ENCODE measurements around the gene IQSEC1.

Gene IQSEC1

DNA sequence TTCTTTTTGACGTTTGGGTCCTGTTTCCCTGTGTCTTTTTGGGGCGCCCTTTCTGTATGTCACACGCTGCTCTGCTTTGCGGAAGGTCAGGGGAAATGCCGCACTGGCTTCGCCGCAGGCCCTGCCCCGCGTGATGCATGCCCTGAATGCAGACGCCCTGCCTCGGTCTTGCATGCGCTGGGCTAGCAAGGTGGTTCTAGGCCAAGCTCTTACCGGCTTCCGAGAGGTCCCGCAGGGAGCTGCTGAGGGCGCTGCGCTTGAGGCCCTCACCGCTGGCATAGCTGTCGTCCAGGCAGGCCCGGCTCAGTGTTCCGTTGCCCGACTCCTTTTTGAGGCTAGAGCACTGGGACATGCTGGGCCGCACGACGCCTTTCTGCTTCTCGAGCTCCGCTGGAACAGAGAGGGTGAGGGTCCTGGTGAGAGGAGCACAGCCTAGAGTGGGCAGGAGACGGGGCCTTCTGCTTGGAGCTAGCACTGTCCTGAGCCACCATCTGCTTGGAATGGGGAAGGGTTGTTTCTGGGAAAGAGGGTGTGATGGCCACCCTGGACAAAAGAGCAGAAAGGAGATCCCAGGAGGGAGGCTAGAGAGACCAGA is 165.0 kb downstream of the IQSEC1 start:
- H3K4me3 ChIP-seq (ENCODE audit: low read depth, low read length) = no peak overlapping the region
- TF ChIP-seq CTCF (IDR thresholded peaks at IDR 0.05; ENCODE audit: insufficient read depth, low read depth, low read length, missing control alignments) = no peak
- no peak for DNase-seq (ENCODE audit: low read depth)

GRCh38 chr3:12907729-12908128 is 165.5 kb downstream of the IQSEC1 start:
- DNase-seq (ENCODE audit: low read depth) = no peak
- H3K4me3 ChIP-seq (ENCODE audit: low read depth, low read length) = no peak overlapping the region
- TF ChIP-seq CTCF (IDR thresholded peaks at IDR 0.05; ENCODE audit: insufficient read depth, low read depth, low read length, missing control alignments) = no peak

DNA sequence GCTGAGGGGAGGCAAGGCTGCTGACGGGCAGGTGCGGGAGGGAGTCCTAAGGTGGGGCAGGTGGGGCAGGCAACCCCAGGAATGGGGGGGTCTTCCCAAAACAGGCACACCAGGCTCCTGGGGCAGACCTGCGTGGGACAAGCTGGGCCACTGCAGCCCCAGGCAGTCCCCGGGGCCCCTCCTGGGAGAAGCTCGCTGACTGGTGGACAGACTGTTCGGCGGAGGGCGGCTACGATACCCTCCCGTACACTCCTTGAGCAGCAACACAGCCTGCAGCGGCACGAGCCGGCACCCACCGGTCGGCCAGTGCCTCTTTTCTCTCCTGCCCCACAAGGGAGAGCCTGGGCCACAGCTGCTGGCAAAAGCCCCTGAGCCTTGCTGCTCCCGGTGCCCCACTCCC is 165.9 kb downstream of the IQSEC1 start:
- H3K4me3 ChIP-seq (ENCODE audit: low read depth, low read length) = no peak overlapping the region
- no peak for TF ChIP-seq CTCF (IDR thresholded peaks at IDR 0.05; ENCODE audit: insufficient read depth, low read depth, low read length, missing control alignments)

GRCh38 chr3:12906916-12907290 is 166.3 kb downstream of the IQSEC1 start:
- H3K4me3 ChIP-seq (ENCODE audit: low read depth, low read length) = no peak overlapping the region
- no peak for DNase-seq (ENCODE audit: low read depth)
- no peak for TF ChIP-seq CTCF (IDR thresholded peaks at IDR 0.05; ENCODE audit: insufficient read depth, low read depth, low read length, missing control alignments)

More for the DNA sequence above, 165.9 kb downstream of the IQSEC1 start:
- no peak for DNase-seq (ENCODE audit: low read depth)

GRCh38 chr3:12906141-12906915 is 166.9 kb downstream of the IQSEC1 start:
- no peak for DNase-seq (ENCODE audit: low read depth)
- no peak overlapping the region for H3K4me3 ChIP-seq (ENCODE audit: low read depth, low read length)
- no peak for TF ChIP-seq CTCF (IDR thresholded peaks at IDR 0.05; ENCODE audit: insufficient read depth, low read depth, low read length, missing control alignments)

DNA sequence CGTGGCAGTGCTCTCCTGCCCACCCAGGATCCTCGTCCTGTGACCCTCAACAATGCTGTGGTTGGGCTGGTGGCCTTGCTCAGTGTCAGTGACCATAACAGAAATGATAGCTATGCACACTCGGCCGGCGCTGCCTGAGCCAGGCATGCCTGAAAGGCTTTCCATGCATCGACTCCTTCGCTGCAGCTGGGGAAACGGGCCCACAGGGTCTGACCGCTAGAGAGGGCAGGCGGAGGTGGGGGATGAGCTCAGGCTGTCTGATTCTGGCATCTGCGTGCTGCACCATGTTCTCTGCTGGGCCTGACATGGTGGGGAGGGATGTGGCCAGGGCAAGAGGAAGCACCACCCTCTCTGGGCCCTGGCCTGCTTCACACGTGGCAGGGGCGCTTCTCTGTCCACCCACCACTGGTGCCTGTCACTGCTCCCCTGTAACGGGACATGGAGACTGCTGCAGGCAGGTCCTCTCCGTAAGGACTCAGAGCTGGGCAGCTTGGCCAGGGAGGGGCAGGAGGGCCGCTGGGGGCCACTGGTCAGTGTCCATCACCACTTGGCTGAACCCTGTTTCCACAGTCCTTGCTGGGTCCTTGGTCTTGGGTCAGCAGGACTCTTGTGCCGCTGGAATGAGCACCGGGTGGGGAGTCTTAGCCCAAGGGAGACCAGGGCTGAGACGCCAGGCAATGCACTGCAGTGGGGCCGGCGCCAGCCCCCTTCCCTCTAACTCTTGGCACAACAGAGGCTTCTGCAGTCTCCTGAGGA is 167.7 kb downstream of the IQSEC1 start:
- no peak for DNase-seq (ENCODE audit: low read depth)
- no peak for TF ChIP-seq CTCF (IDR thresholded peaks at IDR 0.05; ENCODE audit: insufficient read depth, low read depth, low read length, missing control alignments)
- no peak overlapping the region for H3K4me3 ChIP-seq (ENCODE audit: low read depth, low read length)

Data from GM12865 (cell line).